ENCODE measurements around the gene SDF2.
A peak's percentile ranks its signal among the peaks of the same experiment; 100 is the strongest.
"Not testable (repeated sequence)": the region's sequence is repeated elsewhere in the genome, so short reads cannot be mapped to it uniquely, and the experiment has no call there.

SDF2 gene

GRCh38 chr17:28616281-28616680, 45.4 kb downstream of the SDF2 start:
- no peak for DNase-seq (ENCODE audit: low read depth)
- TF ChIP-seq CTCF (IDR thresholded peaks at IDR 0.05; ENCODE audit: control insufficient read depth, extremely low read depth, insufficient read depth), result no peak
- no peak overlapping the region for H3K4me3 ChIP-seq (ENCODE audit: low read depth, low read length)

DNA sequence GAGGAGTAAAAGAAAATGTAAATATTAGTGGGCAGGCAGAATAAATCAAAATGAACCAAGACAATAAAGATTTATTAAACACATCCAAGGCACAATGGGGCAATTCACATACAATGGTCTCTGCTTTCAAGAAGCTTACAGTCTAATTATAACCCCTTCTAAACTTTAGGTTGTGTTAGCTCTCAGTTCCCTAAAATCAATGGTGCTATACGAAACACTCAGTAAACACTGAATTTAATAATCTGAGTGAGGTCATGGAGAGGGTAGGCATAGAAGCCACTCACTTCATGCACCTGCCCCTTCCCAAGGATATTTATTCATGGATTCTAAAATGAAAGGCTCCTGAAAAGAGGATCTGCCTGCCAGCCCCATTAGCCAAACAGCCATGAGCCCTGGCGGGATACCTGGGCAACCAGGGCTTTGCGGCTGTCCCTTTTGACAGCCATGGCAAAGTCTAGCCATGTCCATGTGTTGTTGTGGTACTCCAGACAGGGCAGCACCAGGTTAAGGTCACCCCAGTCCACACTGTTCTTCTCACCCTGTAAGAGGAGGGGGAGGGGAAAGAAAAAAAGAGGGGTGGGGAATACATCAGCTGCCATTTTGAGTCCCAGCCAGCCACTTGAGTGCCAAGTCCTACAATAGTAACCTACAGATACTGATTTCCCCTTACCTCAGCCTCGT, 46.3 kb downstream of the SDF2 start:
- DNase-seq (ENCODE audit: low read depth), result no peak
- H3K4me3 ChIP-seq (ENCODE audit: low read depth, low read length), result no peak overlapping the region
- no peak for TF ChIP-seq CTCF (IDR thresholded peaks at IDR 0.05; ENCODE audit: control insufficient read depth, extremely low read depth, insufficient read depth)

DNA sequence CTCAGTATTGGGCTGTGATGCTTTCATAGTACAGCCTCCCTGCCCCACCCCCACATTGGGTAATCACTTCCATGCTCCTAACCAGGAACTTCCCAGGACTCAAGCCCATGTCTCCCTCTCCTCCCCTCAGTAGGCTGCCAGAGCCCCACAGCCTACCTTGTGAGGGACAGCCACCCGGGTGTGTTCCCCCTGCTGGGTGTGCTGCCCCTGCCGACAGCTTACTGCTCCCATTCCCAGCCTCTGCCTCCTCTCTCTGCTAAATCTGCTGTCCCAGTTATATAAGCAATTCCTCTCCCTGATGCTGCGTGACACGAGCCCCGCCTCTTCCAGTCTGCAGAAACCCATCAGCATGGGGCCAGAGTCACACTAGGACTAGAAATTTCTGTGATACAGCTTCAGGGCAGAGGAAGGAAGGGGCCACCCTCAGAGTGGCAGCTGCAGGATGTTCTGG, 47.8 kb downstream of the SDF2 start, which contains the start of gene RSKR:
Gene RSKR (minus strand): TSS at position 255 of the 451 bp plus-strand sequence. CDS start 24 bp downstream, at position 231.
- DNase-seq (ENCODE audit: low read depth), result no peak
- no peak within 1 kb of the TSS for H3K4me3 ChIP-seq (ENCODE audit: low read depth, low read length)
- no peak for TF ChIP-seq CTCF (IDR thresholded peaks at IDR 0.05; ENCODE audit: control insufficient read depth, extremely low read depth, insufficient read depth)

DNA sequence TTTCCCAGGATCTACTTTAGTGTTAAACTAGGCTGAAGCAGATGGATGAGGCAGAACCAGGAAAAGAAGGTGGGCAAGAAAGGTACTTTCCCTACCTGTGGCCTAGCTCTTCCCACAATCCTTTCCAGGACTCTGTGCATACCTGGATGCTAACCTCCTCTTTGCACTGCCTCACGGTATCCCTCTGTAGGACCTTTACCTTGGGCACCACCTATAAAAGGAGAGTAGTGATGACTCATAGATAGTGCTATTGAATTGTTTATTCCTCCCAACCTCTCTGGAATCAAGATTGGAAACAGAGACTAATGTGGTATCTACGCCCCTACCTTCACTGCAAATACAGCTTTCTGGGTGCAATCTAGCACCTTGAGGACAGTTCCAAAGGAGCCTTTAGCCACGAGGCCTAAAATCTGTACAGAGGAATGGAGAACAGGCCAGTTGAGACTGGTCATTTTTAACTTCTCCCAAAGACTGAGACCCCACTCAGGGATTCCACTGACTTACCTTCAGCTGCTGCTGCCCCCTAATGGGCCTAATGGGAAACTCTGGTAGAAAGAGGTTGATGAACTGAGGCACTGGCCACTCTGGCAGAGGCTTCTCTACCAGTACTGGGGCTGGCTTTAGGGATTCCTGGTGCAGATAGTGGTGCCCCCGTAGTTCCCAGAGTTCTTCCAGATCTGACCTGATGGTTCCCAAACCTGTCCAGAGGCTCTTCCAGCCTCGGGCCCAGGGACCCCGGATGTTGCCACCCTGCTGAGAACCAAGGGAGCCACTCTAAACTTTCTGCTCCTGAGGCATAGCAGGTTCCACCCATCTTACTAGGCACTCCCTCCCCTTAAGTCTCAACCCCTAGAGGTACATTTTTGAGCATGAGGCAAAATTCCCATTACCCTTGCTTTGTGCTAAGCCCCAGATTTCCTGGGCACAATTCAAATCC, 48.5 kb downstream of the SDF2 start:
- peak; percentile 58 for TF ChIP-seq CTCF (IDR thresholded peaks at IDR 0.05; ENCODE audit: control insufficient read depth, extremely low read depth, insufficient read depth)
- no peak for DNase-seq (ENCODE audit: low read depth)
- no peak overlapping the region for H3K4me3 ChIP-seq (ENCODE audit: low read depth, low read length)

DNA sequence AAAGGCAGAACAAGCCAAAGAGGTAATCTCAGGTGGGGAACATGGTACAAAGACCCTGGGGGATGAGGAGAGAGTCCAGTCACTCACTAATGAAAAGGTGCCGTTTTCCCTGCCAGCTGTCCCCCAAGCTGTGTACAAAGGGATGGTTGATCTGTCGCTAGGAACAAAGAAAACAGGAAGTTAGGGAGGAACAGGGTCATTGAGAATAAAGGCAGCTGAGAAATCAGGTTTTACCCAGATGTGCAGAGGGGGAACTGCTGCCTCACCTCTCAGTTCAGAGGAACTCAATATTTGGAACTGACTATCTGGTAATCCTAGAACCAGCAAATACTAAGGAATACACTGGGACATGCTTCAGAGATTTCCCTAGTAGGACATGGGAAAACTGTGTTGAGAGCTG, 49.2 kb downstream of the SDF2 start:
- no peak for DNase-seq (ENCODE audit: low read depth)
- no peak overlapping the region for H3K4me3 ChIP-seq (ENCODE audit: low read depth, low read length)
- no peak for TF ChIP-seq CTCF (IDR thresholded peaks at IDR 0.05; ENCODE audit: control insufficient read depth, extremely low read depth, insufficient read depth)

- no peak for TF ChIP-seq CTCF (IDR thresholded peaks at IDR 0.05; ENCODE audit: control insufficient read depth, extremely low read depth, insufficient read depth)
- H3K4me3 ChIP-seq (ENCODE audit: low read depth, low read length), result no peak overlapping the region
- no peak for DNase-seq (ENCODE audit: low read depth)
These were observed 51.3 kb downstream of the SDF2 start for GRCh38 chr17:28610376-28610775.

DNA sequence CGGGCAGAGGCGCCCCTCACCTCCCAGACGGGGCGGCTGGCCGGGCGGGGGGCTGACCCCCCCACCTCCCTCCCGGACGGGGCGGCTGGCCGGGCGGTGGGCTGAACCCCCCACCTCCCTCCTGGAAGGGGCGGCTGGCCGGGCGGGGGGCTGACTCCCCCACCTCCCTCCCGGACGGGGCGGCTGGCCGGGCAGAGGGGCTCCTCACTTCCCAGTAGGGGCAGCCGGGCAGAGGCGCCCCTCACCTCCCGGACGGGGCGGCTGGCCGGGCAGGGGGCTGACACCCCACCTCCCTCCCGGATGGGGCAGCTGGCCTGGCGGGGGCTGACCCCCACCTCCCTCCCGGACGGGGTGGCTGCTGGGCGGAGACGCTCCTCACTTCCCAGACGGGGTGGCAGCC, 57.7 kb downstream of the SDF2 start:
- DNase-seq (ENCODE audit: low read depth); H3K4me3 ChIP-seq (ENCODE audit: low read depth, low read length): not testable (repeated sequence)
